ENCODE measurements around the gene HOXA5.

HOXA5 gene

DNA sequence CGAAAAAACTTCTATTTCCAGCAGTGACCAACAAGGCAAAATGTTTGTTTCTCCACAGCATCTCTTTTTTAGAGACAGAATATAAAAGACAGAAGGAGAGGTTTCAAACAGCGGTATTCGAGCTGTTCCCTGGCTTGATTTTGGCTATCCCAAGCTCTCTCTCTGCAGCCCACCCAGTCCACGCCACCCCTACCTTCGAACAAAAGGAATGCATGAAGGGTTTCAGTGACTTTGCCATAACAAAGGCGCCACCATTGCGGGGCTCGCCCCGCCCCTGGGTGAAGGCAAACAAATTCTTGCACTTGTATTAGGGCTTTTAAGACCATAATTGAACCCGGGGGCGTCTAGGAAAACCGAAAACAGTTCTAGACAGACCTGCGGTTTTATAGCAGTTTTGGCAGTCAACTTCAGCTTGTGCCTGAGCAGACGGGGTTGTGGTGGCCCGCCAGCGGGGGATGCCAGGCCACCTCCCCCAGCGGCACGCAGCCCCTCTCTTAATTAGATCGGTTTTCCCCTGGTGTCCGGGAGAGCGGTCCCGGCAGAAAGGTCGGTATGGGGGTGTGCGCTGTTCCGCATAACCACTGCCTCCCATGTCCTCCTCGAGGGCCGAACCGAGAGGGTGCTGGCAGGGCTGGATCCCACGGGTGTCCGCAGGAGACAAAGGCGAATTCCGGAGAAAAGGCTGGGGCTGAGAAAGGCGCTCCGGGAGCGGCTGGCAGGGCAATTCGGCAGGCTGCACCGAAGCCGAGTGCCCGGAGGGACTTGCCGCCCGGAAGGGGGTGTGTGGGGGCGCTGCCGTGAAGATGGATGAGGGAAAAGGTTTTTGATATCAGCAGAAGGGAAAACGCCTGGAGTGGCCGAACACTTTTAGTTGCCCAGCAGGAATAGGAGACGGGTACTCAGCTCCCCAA is 44.2 kb upstream of the HOXA5 start (continued):
- TF ChIP-seq, protein P1, sequence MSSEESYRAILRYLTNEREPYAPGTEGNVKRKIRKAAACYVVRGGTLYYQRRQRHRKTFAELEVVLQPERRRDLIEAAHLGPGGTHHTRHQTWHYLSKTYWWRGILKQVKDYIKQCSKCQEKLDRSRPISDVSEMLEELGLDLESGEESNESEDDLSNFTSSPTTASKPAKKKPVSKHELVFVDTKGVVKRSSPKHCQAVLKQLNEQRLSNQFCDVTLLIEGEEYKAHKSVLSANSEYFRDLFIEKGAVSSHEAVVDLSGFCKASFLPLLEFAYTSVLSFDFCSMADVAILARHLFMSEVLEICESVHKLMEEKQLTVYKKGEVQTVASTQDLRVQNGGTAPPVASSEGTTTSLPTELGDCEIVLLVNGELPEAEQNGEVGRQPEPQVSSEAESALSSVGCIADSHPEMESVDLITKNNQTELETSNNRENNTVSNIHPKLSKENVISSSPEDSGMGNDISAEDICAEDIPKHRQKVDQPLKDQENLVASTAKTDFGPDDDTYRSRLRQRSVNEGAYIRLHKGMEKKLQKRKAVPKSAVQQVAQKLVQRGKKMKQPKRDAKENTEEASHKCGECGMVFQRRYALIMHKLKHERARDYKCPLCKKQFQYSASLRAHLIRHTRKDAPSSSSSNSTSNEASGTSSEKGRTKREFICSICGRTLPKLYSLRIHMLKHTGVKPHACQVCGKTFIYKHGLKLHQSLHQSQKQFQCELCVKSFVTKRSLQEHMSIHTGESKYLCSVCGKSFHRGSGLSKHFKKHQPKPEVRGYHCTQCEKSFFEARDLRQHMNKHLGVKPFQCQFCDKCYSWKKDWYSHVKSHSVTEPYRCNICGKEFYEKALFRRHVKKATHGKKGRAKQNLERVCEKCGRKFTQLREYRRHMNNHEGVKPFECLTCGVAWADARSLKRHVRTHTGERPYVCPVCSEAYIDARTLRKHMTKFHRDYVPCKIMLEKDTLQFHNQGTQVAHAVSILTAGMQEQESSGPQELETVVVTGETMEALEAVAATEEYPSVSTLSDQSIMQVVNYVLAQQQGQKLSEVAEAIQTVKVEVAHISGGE (tag by site-specific recombination; conservative IDR thresholded peaks at IDR 0.05; ENCODE audit: low read depth), result peak; percentile 37
- TF ChIP-seq, protein P2, sequence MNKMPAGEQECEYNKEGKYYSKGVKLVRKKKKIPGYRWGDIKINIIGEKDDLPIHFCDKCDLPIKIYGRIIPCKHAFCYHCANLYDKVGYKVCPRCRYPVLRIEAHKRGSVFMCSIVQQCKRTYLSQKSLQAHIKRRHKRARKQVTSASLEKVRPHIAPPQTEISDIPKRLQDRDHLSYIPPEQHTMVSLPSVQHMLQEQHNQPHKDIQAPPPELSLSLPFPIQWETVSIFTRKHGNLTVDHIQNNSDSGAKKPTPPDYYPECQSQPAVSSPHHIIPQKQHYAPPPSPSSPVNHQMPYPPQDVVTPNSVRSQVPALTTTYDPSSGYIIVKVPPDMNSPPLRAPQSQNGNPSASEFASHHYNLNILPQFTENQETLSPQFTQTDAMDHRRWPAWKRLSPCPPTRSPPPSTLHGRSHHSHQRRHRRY (tag by site-specific recombination; IDR thresholded peaks at IDR 0.05), result no peak
- TF ChIP-seq, protein P3, sequence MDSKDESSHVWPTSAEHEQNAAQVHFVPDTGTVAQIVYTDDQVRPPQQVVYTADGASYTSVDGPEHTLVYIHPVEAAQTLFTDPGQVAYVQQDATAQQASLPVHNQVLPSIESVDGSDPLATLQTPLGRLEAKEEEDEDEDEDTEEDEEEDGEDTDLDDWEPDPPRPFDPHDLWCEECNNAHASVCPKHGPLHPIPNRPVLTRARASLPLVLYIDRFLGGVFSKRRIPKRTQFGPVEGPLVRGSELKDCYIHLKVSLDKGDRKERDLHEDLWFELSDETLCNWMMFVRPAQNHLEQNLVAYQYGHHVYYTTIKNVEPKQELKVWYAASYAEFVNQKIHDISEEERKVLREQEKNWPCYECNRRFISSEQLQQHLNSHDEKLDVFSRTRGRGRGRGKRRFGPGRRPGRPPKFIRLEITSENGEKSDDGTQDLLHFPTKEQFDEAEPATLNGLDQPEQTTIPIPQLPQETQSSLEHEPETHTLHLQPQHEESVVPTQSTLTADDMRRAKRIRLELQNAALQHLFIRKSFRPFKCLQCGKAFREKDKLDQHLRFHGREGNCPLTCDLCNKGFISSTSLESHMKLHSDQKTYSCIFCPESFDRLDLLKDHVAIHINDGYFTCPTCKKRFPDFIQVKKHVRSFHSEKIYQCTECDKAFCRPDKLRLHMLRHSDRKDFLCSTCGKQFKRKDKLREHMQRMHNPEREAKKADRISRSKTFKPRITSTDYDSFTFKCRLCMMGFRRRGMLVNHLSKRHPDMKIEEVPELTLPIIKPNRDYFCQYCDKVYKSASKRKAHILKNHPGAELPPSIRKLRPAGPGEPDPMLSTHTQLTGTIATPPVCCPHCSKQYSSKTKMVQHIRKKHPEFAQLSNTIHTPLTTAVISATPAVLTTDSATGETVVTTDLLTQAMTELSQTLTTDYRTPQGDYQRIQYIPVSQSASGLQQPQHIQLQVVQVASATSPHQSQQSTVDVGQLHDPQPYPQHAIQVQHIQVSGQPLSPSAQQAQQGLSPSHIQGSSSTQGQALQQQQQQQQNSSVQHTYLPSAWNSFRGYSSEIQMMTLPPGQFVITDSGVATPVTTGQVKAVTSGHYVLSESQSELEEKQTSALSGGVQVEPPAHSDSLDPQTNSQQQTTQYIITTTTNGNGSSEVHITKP (tag by site-specific recombination; IDR thresholded peaks at IDR 0.05), result peak; percentile 9; the same call in 1 of the 2 replicates
- no peak for TF ChIP-seq ZNF433 (tag by site-specific recombination; IDR thresholded peaks at IDR 0.05; ENCODE audit: low read depth)
- peak; percentile 40; the same call in 1 of the 2 replicates for TF ChIP-seq ZBTB20 (tag by site-specific recombination; IDR thresholded peaks at IDR 0.05)
- TF ChIP-seq, protein P4, sequence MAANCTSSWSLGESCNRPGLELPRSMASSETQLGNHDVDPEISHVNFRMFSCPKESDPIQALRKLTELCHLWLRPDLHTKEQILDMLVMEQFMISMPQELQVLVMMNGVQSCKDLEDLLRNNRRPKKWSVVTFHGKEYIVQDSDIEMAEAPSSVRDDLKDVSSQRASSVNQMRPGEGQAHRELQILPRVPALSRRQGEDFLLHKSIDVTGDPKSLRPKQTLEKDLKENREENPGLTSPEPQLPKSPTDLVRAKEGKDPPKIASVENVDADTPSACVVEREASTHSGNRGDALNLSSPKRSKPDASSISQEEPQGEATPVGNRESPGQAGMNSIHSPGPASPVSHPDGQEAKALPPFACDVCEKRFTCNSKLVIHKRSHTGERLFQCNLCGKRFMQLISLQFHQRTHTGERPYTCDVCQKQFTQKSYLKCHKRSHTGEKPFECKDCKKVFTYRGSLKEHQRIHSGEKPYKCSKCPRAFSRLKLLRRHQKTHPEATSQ (tag by site-specific recombination; IDR thresholded peaks at IDR 0.05), result no peak
- no peak for TF ChIP-seq ZBTB1 (tag by site-specific recombination; IDR thresholded peaks at IDR 0.05)
- TF ChIP-seq ZNF2 (tag by site-specific recombination; IDR thresholded peaks at IDR 0.05), result no peak
- no peak for TF ChIP-seq MZF1 (tag by site-specific recombination; IDR thresholded peaks at IDR 0.05; ENCODE audit: borderline replicate concordance)
- TF ChIP-seq, protein P5, sequence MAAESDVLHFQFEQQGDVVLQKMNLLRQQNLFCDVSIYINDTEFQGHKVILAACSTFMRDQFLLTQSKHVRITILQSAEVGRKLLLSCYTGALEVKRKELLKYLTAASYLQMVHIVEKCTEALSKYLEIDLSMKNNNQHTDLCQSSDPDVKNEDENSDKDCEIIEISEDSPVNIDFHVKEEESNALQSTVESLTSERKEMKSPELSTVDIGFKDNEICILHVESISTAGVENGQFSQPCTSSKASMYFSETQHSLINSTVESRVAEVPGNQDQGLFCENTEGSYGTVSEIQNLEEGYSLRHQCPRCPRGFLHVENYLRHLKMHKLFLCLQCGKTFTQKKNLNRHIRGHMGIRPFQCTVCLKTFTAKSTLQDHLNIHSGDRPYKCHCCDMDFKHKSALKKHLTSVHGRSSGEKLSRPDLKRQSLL (tag by site-specific recombination; IDR thresholded peaks at IDR 0.05), result no peak
- peak; percentile 28; the same call in 1 of the 2 replicates for TF ChIP-seq ZNF843 (tag by site-specific recombination; IDR thresholded peaks at IDR 0.05)
- peak; percentile 22; the same call in 1 of the 2 replicates for TF ChIP-seq ZSCAN30 (tag by site-specific recombination; IDR thresholded peaks at IDR 0.05)
- TF ChIP-seq, protein P6, sequence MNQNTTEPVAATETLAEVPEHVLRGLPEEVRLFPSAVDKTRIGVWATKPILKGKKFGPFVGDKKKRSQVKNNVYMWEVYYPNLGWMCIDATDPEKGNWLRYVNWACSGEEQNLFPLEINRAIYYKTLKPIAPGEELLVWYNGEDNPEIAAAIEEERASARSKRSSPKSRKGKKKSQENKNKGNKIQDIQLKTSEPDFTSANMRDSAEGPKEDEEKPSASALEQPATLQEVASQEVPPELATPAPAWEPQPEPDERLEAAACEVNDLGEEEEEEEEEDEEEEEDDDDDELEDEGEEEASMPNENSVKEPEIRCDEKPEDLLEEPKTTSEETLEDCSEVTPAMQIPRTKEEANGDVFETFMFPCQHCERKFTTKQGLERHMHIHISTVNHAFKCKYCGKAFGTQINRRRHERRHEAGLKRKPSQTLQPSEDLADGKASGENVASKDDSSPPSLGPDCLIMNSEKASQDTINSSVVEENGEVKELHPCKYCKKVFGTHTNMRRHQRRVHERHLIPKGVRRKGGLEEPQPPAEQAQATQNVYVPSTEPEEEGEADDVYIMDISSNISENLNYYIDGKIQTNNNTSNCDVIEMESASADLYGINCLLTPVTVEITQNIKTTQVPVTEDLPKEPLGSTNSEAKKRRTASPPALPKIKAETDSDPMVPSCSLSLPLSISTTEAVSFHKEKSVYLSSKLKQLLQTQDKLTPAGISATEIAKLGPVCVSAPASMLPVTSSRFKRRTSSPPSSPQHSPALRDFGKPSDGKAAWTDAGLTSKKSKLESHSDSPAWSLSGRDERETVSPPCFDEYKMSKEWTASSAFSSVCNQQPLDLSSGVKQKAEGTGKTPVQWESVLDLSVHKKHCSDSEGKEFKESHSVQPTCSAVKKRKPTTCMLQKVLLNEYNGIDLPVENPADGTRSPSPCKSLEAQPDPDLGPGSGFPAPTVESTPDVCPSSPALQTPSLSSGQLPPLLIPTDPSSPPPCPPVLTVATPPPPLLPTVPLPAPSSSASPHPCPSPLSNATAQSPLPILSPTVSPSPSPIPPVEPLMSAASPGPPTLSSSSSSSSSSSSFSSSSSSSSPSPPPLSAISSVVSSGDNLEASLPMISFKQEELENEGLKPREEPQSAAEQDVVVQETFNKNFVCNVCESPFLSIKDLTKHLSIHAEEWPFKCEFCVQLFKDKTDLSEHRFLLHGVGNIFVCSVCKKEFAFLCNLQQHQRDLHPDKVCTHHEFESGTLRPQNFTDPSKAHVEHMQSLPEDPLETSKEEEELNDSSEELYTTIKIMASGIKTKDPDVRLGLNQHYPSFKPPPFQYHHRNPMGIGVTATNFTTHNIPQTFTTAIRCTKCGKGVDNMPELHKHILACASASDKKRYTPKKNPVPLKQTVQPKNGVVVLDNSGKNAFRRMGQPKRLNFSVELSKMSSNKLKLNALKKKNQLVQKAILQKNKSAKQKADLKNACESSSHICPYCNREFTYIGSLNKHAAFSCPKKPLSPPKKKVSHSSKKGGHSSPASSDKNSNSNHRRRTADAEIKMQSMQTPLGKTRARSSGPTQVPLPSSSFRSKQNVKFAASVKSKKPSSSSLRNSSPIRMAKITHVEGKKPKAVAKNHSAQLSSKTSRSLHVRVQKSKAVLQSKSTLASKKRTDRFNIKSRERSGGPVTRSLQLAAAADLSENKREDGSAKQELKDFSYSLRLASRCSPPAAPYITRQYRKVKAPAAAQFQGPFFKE (tag by site-specific recombination; IDR thresholded peaks at IDR 0.05; ENCODE audit: borderline replicate concordance), result no peak
- TF ChIP-seq, protein P7, sequence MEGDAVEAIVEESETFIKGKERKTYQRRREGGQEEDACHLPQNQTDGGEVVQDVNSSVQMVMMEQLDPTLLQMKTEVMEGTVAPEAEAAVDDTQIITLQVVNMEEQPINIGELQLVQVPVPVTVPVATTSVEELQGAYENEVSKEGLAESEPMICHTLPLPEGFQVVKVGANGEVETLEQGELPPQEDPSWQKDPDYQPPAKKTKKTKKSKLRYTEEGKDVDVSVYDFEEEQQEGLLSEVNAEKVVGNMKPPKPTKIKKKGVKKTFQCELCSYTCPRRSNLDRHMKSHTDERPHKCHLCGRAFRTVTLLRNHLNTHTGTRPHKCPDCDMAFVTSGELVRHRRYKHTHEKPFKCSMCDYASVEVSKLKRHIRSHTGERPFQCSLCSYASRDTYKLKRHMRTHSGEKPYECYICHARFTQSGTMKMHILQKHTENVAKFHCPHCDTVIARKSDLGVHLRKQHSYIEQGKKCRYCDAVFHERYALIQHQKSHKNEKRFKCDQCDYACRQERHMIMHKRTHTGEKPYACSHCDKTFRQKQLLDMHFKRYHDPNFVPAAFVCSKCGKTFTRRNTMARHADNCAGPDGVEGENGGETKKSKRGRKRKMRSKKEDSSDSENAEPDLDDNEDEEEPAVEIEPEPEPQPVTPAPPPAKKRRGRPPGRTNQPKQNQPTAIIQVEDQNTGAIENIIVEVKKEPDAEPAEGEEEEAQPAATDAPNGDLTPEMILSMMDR (tag by site-specific recombination; IDR thresholded peaks at IDR 0.05), result peak; percentile 56; the same call in 1 of the 2 replicates
- TF ChIP-seq ZNF514 (tag by site-specific recombination; IDR thresholded peaks at IDR 0.05), result no peak
- TF ChIP-seq ZFHX2 (tag by site-specific recombination; conservative IDR thresholded peaks at IDR 0.05), result peak; percentile 77
- TF ChIP-seq, protein P8, sequence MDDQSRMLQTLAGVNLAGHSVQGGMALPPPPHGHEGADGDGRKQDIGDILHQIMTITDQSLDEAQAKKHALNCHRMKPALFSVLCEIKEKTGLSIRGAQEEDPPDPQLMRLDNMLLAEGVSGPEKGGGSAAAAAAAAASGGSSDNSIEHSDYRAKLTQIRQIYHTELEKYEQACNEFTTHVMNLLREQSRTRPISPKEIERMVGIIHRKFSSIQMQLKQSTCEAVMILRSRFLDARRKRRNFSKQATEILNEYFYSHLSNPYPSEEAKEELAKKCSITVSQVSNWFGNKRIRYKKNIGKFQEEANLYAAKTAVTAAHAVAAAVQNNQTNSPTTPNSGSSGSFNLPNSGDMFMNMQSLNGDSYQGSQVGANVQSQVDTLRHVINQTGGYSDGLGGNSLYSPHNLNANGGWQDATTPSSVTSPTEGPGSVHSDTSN (CRISPR knock-in tag; IDR thresholded peaks at IDR 0.05), result no peak
